Coronary artery (tissue), 2 donors: Measurements from ENCODE around the gene ERAP2.

ENCODE experiments used
- DNase-seq: peaks from one replicate; pipeline ENCODE4 v3.0.0-alpha.2; 2017; ENCODE audit warnings: low spot score
- H3K27ac ChIP-seq, 2 donors: fragments of 200-600 bp; sonication (generic); one replicate each; pipeline ENCODE4 v1.5.1; 2016 to 2019
- H3K4me3 ChIP-seq: fragments of 200-600 bp; sonication (generic); 2 replicates; pipeline ENCODE4 v1.5.1; 2016; ENCODE audit warnings: mild to moderate bottlenecking, moderate library complexity
- TF ChIP-seq, protein P1 (sequence below): fragments of 200-600 bp; sonication (generic); IDR thresholded peaks from one replicate; pipeline ENCODE4 v1.5.1; 2019; ENCODE audit warnings: antibody characterized with exemption

The ERAP2 gene

DNA sequence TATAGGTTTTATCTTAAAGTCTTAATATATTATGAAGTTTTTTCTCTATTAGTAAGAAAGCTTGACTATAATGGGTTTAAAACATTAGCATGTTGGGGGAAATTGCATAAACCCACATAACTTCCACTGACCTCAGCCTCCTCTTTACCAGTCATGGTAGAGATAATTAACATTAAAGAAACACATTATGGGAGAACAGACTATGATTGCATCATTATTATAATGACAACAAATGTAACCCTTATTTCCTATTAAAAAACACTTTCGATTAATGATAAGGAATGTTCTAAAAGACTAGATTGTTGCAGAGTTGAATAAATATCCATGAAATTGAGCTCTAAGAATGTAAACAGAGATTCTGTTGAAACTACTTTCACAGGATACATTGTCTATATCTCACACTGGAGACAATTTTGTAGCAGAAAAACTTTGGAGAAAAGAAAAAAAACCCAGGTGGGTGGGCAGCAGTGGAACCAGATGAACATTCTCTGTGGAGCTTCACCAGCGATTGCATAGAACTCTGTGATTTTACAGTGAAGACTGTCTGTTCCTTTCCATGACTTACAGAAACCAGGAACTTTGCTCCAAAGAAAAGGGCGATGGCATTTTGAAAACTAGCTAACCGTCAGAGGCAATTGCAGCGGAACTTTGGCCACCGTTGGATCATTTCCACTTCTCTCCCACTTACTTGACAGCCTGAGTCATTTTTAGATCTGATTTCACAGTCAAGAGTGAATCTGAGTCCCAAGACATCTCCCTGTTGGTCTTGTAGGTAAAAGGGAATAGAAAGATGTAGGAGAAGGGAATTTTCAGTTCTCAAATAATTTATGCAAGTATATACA is 21.0 kb upstream of the ERAP2 start:
- Histone ChIP-seq H3K4me3 (no peak overlapping the region), H3K27ac (no peak overlapping the region)
- DNase-seq: no peak
- TF ChIP-seq, protein P1, sequence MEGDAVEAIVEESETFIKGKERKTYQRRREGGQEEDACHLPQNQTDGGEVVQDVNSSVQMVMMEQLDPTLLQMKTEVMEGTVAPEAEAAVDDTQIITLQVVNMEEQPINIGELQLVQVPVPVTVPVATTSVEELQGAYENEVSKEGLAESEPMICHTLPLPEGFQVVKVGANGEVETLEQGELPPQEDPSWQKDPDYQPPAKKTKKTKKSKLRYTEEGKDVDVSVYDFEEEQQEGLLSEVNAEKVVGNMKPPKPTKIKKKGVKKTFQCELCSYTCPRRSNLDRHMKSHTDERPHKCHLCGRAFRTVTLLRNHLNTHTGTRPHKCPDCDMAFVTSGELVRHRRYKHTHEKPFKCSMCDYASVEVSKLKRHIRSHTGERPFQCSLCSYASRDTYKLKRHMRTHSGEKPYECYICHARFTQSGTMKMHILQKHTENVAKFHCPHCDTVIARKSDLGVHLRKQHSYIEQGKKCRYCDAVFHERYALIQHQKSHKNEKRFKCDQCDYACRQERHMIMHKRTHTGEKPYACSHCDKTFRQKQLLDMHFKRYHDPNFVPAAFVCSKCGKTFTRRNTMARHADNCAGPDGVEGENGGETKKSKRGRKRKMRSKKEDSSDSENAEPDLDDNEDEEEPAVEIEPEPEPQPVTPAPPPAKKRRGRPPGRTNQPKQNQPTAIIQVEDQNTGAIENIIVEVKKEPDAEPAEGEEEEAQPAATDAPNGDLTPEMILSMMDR: no peak

DNA sequence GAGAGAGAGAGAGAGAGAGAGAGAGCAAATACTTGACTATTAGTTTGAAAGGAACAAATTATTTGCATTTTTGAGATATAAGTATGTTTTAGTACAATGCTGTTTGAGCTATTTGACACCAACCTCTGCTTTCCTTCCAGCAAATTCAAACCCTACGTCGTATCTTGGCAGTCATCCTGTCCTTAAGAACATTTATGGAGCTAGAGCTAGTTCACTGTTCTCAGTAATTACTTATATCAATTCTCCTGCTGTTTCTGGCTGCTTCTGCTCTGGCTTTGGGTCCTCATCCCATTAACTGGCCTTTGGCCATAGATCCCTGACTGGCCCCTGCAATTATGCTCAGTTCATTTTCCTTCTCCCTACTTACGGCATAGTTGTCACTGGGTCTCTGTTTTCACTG is 19.9 kb upstream of the ERAP2 start:
- Histone ChIP-seq H3K4me3 (no peak overlapping the region), H3K27ac (no peak overlapping the region)
- TF ChIP-seq, protein P1: no peak
- no peak for DNase-seq

DNA sequence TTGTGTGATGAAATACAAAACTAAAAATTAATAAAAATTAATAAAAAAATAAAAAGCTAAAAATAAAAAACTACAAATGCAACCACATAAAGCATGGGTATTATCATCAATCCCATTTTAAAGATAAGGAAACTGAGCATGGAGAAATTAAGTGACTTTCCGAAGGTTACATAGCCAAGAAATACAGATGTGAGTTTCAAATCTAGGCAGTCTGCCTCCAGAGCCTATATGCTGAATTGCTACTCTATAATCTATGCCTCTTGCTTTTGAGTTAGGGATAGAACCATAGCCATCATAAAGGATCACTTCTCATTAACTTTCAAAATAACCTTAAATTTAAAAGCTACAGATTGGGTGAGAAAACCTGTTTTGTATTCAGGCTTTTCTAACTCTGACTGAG is 18.8 kb upstream of the ERAP2 start:
- Histone ChIP-seq H3K27ac (no peak overlapping the region), H3K4me3 (no peak overlapping the region)
- DNase-seq: no peak
- TF ChIP-seq, protein P1: no peak

DNA sequence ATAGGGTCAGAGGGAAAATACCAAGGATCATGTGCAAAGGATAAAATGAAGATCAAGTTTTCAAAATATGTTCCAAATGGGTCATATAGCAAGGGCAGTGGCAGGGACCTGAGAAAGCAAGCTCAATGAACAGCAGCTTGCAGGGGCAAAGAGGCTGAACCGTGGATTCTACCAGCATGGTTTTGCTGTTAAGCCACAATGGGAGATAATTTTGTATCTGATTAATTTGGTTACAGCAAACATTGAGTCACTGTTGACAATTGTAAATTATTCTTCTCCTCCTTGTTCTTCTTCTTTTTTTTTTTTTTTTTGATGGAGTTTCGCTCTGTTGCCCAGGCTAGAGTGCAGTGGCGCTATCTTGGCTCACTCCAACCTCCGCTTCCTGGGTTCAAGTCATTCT is 18.4 kb upstream of the ERAP2 start:
- Histone ChIP-seq H3K4me3 (no peak overlapping the region), H3K27ac (no peak overlapping the region)
- TF ChIP-seq, protein P1: no peak
- DNase-seq: no peak

DNA sequence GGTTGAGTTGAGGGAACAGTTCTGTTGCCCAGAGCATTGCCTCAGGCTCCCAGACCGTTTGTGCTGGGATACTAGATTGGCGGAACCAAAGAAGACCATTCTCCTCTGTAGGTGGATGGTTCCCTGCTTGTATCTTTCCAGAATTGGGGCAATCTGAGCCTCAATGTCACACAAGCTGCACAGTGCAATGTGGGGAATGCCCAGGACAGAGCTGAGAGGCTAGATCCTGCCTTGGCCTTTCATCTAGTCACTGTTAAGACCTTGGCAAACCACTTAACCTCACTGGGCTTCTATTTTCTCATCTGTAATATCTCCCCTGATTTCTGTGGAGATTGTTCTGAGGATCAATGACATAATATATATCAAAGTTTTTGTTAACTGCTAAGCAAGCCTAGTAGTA is 16.9 kb upstream of the ERAP2 start:
- no peak for DNase-seq
- TF ChIP-seq, protein P1: no peak
- H3K27ac ChIP-seq: no peak overlapping the region
- H3K4me3 ChIP-seq: no peak overlapping the region

DNA sequence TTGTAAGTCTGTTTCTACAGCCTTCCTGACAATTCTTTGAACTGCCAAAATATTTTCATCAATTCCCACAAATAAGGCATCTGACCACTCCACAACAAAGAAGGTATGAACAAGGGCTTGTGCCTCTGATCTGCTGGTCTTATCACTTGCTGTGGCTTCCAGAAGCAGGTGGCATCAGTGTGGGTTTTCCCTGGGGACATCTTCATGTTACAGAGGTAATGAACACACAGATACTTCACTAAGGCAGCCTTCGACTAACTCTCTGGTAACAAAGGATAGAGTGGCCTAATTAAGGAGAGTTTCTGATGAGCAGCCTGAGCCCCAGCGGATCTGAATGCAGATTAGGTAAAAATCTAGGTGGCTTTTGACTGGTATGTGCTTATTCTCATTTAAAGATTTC is 15.2 kb upstream of the ERAP2 start:
- no peak for DNase-seq
- no peak overlapping the region for H3K27ac ChIP-seq
- TF ChIP-seq, protein P1: no peak
- no peak overlapping the region for H3K4me3 ChIP-seq

DNA sequence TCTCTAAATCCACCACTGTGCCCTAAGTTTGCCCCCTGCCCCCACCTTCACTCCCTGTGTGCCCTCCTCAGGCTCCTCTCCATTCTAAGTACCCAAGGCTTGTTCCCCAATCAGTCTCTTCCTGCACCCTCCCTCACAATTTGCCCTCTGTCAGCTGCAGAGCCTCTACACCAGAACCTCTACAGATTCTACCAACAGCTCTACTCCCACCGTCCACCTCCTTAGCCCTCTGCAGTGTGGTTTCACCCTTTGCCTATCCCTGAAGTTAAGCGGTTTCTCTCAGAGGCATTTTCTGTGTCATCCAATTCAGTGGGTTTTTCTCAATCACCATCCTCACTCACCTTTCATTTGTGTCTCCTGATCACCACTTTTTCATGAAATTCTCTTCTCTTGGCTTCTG is 13.2 kb upstream of the ERAP2 start:
- H3K27ac ChIP-seq: no peak overlapping the region
- TF ChIP-seq, protein P1: no peak
- no peak for DNase-seq
- H3K4me3 ChIP-seq: no peak overlapping the region
